Islet of Langerhans (tissue), 1 donor: ENCODE data around the gene MIOX.

Experiments used
- FAIRE-seq: peaks from one replicate; lab custom pipeline; 2011; peaks lifted over from hg19 to GRCh38; lab: Jason Lieb, UNC

Gene MIOX

GRCh38 chr22:50473855-50474671 lies 12.6 kb upstream of the MIOX start:
- no peak for FAIRE-seq

- no peak for FAIRE-seq
Measured at GRCh38 chr22:50474710-50475651, 11.7 kb upstream of the MIOX start, which contains the start of gene SBF1. Gene SBF1, minus strand, starts transcription at chr22:50475035. Its CDS starts 195 bp downstream, at chr22:50474840.

GRCh38 chr22:50475652-50476002 lies 11.0 kb upstream of the MIOX start:
- no peak for FAIRE-seq

DNA sequence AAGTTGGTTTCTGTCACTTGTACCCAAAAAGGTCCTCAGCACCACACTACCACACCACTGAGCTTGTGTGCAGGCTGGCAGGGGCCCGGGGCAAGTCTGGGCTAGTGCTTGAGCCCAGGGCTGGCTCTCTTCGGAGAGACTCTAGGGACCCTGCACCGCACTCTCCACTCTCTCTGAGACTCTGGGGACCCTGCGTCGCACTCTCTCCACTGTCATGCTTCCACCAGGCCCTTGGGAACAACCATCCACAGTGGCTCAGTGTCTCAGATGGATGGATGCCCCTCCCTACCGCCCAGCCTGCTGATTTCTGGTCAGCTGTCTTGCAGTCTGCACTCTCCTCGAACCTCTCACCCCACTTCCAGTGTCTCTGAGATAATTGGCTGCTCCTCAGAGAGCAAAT lies 9.8 kb upstream of the MIOX start:
- no peak for FAIRE-seq

GRCh38 chr22:50477923-50478322 lies 8.7 kb upstream of the MIOX start:
- FAIRE-seq: no peak

DNA sequence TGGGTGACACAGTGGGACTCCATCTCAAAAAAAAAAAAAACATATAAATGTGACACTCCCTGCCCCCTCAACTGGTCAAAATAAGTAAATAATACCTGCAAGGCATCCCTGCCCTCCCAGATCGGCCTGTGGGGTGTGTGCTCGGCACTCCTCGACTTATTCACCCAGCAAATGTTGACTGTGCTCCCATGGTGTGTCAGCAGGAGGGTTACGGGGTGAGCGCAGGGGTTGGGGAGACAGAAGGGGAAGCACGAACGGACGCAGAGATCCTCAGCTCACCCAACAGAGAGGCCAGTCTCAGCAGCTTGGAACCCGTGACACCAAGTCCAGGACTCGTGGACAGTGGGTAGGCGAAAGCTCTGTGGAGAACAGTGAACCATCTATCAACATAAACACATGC lies 6.9 kb upstream of the MIOX start:
- FAIRE-seq: no peak

- no peak for FAIRE-seq
Measured at GRCh38 chr22:50481045-50481439, 5.6 kb upstream of the MIOX start.

DNA sequence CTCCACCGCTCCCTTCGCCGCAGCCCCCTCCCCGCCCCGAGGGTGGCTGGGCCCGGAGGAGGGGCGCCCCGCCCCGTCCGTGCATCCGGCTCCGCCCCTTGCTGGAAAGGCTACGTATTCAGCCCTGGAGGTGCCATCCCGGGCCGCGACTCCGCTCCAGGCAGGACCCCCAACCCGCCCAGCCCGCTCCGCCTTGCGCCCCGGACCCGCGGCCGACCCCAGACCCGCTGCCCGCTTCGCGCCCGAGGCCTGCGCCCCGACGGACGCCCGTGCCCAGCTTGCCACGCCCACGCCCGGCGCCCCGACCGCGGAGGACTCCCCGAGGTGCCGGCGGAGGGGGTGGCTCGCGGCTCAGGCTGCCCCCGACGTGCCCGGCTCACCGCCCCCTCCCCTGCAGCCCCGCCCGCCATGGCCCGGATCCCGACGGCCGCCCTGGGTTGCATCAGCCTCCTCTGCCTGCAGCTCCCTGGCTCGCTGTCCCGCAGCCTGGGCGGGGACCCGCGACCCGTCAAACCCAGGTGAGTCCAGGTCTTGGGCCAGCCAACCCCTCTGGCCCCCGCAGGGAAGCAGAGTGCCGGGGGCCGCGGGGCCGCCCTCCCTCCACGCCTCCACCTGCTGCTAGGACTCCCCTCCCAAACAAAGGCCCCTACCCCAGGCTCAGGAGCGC lies 5.1 kb upstream of the MIOX start, which contains the start of gene ADM2:
Gene ADM2 (plus strand): TSS at position 104 of the 667 bp plus-strand sequence. CDS start 305 bp downstream, at position 409.
- no peak for FAIRE-seq

- FAIRE-seq: no peak
Measured at GRCh38 chr22:50482107-50483074, 4.3 kb upstream of the MIOX start.

DNA sequence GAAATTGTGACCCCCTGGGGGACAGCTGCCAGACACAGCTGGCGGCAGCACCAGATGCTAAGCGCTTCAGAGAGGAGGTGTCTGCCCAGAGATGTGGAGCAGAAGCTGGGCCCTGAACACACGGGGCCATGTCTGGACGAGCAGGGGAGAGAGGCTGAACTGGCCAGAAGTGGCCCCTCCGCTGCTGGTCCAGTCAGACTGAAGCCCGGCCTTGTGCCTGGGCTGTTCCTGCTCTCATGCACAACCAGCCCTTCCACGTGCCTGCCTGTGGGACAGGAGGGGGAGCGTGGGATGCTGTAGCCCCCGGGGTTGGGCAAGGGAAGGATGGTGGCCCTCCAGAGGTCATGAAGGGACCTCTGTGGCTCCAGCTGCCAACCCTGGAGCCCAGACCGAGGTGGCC lies 3.6 kb upstream of the MIOX start:
- no peak for FAIRE-seq

DNA sequence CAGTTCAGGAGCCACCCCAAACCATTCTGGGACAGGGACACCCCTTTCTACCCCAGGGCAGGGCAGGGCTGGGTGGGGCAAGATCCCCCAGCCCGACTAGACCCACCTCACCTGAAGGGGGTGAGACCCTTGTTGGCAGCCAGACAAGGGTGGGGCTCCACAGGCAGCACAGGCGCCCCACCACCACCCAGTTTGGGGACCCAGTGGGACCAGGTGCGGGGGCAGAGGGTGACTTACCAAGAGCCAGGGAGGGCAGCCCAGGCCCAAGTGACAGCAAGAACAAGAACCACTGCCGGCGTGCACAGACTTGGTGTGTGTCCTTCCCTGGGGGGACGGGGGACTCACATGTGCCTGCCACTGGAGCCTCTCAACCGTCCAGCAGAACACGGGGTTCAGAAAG lies 3.1 kb upstream of the MIOX start:
- FAIRE-seq: no peak

- FAIRE-seq: no peak
Measured at GRCh38 chr22:50483977-50484853, 2.4 kb upstream of the MIOX start.

DNA sequence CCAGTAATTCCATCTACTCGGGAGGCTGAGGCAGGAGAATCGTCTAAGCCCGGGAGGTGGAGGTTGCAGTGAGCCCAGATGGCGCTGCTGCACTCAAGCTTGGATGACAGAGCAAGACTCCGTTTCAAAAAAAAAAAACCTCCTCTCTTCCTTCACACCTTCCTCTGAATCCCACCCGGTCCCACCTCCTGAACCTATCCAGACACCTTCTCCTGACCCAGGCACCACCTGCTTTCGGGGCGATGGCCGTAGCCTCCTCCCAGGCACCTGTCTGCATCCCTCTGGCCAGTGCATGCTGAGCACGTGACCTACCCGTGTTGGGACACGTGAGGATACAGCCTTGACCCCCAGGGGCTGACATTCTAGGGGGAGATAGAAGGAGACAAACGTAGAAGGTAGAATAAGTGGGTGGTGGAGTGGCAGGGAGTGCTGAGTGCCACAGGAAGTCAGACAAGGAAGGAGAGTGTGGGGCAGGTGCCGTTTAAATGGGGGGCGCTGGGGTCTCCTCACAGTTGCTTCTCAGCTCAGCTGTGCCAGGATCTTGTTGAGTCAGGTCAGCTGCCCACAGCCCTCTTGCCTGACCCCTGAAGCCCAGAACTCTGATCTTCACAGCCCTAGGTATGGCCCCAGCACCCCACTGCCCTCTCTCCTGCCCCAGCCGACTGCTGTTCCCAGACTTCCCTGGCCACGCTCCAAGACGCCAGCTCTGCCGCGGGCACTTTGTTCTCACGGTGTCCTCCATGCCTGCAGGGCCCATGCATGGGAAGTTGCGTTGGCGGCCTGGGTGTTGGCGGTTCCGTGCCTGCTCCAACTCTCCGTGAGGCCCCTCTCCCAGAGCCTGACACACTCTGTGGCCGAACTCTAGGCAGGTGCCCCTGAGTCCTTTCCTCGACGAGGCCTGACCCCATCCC lies 1.2 kb upstream of the MIOX start:
- FAIRE-seq: no peak

GRCh38 chr22:50487290-50488005 lies 789 bp downstream of the MIOX start:
- FAIRE-seq: no peak

GRCh38 chr22:50488006-50488677 lies 1.5 kb downstream of the MIOX start:
- FAIRE-seq: no peak

DNA sequence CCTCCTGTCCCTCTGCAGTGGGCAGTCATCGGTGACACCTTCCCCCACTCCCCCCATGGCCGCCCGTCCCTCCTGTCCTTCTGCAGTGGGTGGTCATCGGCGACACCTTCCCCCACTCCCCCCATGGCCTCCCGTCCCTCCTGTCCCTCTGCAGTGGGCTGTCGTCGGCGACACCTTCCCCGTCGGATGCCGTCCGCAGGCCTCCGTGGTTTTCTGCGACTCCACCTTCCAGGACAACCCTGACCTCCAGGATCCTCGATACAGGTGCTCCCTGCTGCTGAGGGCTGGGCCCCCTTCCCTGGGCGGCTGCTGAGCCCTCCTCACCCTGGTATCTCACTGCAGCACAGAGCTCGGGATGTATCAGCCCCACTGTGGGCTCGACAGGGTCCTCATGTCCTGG lies 2.2 kb downstream of the MIOX start:
- no peak for FAIRE-seq

DNA sequence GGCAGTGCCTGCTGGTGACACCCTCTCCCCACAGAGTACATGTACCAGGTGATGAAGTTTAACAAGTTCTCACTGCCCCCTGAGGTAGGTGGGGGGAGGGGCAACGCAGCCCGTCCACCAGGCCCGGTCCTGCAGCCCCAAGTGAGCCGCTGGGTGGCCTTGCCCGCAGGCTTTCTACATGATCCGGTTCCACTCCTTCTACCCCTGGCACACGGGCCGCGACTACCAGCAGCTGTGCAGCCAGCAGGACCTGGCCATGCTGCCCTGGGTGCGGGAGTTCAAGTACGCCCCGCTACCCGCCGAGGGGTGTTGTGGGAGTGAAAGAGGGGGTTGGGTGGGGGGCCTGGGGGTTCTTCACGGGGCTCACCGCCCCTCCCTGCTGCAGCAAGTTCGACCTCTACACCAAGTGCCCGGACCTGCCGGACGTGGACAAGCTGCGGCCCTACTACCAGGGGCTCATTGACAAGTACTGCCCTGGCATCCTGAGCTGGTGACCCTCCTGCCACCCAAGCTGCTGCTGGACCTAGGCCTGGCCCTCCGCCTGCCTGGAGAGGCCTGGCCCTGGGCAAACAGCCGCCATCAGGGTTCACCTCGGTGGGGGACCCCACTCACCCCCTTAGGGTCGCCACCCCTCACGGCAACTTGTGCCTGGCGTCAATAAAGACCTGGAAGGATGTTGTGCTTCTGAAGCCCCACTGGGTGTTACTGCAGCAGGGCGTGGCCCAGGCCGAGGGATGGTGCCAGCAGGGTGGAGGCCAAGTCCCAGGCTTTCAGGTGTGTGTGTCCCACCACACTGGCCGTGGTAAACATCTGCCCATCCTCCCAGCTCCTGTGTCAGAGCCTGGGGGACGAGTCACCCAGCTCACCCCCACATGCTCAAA lies 2.9 kb downstream of the MIOX start:
- no peak for FAIRE-seq
